ELF-1 (cell line): Measurements from ENCODE around the gene AQP12A.
"Not testable (repeated sequence)": the region's sequence is repeated elsewhere in the genome, so short reads cannot be mapped to it uniquely, and the experiment has no call there.

ENCODE experiments used
- DNase-seq: peaks from one replicate; pipeline ENCODE4 v3.0.0-alpha.2; 2016; ENCODE audit warnings: low read depth, low spot score

The AQP12A gene

DNA sequence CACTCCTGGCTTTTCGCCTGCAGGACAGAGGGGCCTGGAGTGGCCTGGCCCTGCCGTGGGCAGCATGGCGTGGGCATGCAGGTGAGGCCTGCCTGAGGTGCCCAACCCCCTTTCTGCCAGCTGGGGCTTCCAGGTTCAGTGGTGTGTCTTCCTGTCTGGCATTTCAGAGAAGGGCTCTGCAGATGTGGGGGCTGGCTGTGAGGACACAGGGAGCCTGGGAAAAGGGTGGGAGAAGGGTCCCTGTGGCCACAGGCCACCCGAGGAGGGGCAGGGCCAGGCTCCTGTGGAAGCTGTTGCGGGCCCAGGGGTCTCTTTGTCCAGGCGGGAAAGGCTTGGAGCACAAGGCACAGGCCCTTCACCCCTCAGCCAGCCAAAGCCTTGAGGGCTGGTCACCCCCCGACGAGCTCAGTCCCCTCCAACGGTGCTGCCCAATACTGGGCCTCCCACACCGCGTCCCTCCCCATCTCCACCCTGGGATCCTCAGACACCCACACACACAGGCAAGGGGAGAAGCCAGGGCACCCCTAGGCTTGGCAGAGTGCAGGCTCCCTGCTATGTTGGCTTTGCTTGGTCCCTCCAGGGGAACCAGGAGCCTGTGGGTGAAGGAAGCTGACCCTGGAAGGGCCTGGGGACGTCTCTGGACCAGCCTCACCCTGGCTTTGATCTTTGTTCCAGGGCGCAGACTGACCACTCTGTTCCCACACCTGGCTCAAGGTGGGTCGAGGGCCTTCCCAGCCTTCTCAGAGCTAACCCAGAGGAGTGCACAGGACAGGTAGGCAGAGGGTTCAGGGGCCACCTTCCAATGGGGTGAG lies 3.7 kb upstream of the AQP12A start:
- DNase-seq = no peak

- DNase-seq = no peak
Observed at GRCh38 chr2:240688553-240688919, 3.1 kb upstream of the AQP12A start.

GRCh38 chr2:240689975-240690374 lies 1.7 kb upstream of the AQP12A start:
- DNase-seq = peak; percentile 0

- DNase-seq = peak; percentile 0
Observed at GRCh38 chr2:240690421-240691074, 1.1 kb upstream of the AQP12A start.

GRCh38 chr2:240691075-240691427 lies 615 bp upstream of the AQP12A start:
- not testable (repeated sequence) for DNase-seq

DNA sequence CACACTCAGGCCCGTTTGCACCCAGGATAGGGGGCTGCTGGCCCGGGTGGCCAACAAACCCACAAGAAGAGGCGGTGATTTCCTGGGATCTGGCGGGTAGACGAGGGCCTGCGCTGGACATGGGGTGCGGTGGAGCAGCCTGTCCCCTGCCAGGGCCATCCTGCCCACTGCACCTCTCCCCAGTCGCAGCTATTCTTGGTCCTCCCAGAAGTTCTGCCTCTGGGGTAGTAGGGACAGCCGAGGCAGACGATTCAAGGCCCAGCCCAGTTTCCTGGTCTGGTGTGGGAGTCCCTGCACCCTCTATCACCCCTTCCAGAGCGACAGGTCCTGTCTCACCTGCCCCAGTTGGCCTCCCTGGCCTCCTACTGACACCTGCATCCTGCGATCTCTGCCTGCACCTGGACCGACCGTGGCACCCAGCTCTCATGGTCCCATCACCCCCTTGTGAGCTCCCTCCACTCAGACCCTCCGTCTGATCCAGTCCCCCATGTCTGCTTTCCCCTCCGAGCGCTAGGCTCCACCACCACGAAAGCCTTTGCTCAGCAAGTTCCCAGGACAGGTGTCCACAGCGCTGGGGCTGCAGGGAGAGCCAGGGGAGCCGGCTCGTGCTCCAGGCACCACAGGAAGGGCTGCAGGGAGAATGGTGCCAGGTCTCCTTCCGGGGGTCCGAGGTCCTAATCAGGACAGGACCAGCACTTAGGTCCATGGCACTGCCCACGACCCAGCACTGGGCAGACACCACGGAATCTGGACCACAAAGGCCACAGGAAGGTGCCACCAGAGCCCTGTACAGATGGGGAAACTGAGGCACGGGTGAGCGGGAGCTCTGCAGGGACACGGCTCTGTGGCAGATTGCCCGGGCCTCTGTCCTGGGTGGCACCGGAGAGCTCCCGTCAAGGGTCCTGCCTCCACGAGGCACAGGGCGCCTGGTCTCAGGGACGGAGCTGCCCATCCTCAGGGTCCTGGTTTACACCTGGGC lies 1.2 kb downstream of the AQP12A start:
- DNase-seq = not testable (repeated sequence)

- not testable (repeated sequence) for DNase-seq
Observed at GRCh38 chr2:240694304-240694703, 2.6 kb downstream of the AQP12A start.

DNA sequence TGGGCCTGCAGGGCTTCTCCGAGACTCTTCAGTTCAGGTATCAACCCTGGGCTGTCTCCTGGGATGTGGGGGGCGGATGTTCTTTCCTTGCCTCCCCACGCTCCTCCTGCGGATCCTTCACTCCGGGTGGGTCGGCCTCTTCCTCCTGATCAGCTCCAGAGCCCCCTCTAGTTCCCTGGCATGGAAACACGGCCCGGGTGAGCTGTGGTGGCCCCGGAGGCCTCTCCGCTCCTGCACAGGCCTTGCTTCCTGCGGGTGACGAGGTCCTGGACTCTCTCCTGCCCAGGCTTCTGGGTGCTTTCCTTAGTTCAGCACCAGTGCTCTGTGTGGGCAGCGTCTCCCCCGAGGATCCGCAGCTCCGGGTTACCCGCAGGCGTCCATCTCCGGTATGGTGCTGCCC lies 3.9 kb downstream of the AQP12A start:
- DNase-seq = not testable (repeated sequence)

DNA sequence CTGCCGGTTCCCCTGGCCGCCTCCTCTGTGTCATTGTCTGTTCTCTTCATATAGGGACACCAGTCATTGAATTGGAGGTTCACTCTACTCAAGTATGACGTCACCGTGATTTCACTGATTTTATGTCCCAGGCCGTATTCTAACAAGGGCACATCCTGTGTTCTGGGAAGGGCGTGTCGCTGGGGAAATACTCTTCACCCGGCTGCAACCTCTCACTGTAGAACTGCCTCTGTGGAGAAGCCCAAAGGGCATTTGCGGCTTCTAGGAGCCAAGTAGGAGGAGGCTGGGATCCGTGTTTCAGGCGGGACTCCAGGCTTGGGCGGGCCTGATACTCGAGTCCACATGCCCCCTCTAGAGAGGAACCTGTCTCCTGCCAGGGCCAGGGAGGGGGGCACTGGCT lies 4.8 kb downstream of the AQP12A start:
- DNase-seq = not testable (repeated sequence)

DNA sequence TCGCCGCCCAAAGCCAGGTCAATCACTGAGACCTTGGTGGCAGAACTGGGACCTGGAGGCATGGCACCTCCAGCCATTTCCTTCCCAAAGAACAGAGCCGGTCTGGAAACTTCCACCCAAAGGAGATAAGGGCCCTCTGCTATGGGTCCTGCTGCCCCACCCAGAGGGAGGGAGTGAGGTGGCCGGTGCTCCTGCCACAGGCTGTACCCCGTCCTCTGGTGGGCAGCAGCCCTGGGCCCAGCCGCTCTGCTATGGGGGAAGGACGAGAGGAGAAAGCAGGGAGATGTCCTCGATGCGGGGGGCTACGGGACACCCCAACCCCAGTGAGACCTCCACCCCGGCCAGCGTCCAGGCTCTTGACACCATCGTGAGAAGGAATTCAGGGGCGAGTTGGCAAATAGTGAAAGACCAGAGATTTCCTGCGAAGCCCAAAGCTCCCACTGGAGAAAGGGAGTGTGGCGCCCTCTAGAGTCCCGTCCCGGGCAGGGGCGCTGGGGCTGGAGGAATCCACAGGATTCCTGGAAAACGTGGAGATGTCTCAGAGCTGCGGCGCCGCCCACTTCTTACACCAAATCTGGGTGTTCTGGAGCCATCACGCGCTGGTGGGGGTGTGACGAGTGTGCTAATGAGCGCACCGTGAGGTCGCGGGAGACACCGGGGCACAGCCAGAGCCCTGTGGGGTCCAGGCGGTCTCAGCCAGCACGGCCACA lies 7.3 kb downstream of the AQP12A start:
- DNase-seq = not testable (repeated sequence)

GRCh38 chr2:240699835-240700234 lies 8.2 kb downstream of the AQP12A start:
- DNase-seq = not testable (repeated sequence)

DNA sequence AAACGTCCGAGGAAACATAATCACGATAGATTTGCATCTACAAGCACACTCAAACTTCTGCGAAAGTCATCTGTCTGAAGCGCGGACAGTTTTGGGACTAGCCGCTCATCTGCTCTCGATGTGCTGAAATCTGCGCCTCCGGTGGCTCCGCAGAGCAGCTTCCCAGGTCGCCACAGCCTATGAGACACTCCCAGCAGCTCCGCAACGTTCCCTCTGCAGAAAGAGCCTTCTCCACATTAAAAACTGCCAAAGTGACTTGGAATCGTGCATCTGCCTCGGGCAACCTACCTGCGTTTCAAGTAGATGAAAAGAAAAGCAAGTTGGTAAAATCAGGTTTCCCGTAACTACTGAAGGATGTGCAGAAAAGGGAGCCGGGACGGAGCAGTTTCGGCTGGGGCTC lies 8.9 kb downstream of the AQP12A start:
- DNase-seq = not testable (repeated sequence)

GRCh38 chr2:240701091-240701735 lies 9.5 kb downstream of the AQP12A start:
- DNase-seq = no peak

GRCh38 chr2:240701736-240702639 lies 10.3 kb downstream of the AQP12A start:
- DNase-seq = no peak

GRCh38 chr2:240702640-240703011 lies 11.0 kb downstream of the AQP12A start:
- DNase-seq = no peak

- DNase-seq = no peak
Observed at GRCh38 chr2:240703417-240704341, 12.0 kb downstream of the AQP12A start.

GRCh38 chr2:240704651-240705050 lies 13.0 kb downstream of the AQP12A start:
- DNase-seq = no peak

DNA sequence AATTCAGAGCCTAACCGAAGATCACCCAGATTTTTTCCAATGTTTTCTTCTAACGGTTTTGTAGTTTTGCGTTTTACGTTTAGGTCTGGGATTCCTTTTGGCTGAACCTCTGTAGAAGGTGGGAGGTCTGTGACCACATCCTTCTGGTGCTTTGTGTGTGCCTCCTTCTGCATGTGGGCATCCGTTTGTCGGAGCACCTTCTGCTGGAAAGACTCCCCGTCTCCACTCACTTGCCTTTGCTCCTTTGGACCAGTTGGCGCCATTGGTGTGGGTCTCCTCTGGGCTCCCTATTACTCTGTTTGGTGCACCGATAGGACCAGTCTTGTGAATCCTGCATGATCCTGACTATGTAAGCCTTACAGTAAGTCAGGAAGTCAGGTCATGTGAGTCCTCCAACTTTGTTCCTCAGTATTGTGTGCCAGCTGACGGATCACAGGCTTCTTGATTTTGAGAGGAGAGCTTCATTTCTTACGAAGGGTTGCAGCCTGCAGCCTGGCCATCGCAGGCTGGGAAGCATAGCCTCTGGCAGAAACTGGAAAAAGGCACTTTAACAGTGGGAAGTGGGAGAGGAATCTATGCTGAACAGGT lies 13.6 kb downstream of the AQP12A start:
- DNase-seq = no peak
